ENCODE data around the gene CST9. TPM values are rescaled to one million over a fixed set of nuclear protein-coding genes. Genes with fewer than 3 reads are reported as not detected.

Gene CST9
- total RNA-seq, 3 donors from 2014 or later (not counting 1 experiment from before 2014, with no cell fraction given) = not detected

DNA sequence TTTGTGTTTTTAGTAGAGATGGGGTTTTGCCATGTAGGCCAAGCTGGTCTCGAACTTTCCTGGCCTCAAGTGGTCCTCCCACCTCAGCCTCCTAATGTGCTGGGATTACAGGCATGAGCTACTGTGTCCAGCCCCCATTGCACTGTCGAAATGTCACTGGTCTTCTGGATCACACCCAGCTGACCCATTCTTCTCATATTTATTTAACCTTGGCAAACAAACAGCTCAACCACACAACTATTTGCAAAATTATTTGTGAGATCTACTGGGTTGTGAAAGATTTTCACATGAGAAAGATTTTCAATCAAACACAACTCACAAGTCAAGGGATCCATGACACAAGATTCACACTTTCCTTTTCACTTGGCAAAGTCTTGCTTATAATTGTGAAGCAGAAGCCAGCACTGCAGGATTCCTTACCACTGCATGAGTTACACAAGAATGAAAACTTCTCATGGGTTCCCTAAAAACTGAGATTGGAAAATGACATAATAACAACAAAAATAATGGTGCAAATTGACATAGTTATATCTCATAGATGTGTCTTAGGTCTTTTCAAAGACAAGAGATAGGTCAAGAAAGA lies 35.4 kb downstream of the CST9 start:
- 79% methylated on average over 2 of the region's 2 CpGs for WGBS (ENCODE audit: insufficient coverage)
- no peaks in the 10 kb centered on the region for H3K9me3 ChIP-seq (ENCODE audit: control insufficient read depth, insufficient read depth, low read length)
- no peaks in the 10 kb centered on the region for H3K36me3 ChIP-seq (ENCODE audit: control insufficient read depth, insufficient read depth, low read length)
- no peak overlapping the region for H3K27ac ChIP-seq (ENCODE audit: low read length)
- Mint-ChIP-seq H3K9me3 (no peaks in the 10 kb centered on the region), H3K27ac (no peak overlapping the region), H3K4me3 (no peak overlapping the region), H3K4me1 (peaks cover 0 to 5% of the 10 kb centered on the region in 2 donors), H3K27me3 (ENCODE audit: low read depth in 2 of 2) (peaks cover 0 to 3% of the 10 kb centered on the region in 2 donors), H3K36me3 (no peaks in the 10 kb centered on the region)
- TF ChIP-seq, protein P1, sequence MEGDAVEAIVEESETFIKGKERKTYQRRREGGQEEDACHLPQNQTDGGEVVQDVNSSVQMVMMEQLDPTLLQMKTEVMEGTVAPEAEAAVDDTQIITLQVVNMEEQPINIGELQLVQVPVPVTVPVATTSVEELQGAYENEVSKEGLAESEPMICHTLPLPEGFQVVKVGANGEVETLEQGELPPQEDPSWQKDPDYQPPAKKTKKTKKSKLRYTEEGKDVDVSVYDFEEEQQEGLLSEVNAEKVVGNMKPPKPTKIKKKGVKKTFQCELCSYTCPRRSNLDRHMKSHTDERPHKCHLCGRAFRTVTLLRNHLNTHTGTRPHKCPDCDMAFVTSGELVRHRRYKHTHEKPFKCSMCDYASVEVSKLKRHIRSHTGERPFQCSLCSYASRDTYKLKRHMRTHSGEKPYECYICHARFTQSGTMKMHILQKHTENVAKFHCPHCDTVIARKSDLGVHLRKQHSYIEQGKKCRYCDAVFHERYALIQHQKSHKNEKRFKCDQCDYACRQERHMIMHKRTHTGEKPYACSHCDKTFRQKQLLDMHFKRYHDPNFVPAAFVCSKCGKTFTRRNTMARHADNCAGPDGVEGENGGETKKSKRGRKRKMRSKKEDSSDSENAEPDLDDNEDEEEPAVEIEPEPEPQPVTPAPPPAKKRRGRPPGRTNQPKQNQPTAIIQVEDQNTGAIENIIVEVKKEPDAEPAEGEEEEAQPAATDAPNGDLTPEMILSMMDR (IDR thresholded peaks at IDR 0.05) = no peak
- no peak overlapping the region for H3K4me3 ChIP-seq (ENCODE audit: low read length)
- intact Hi-C loops (cut with micrococcal nuclease) = no loop called here
- H3K27me3 ChIP-seq (ENCODE audit: control insufficient read depth, insufficient read depth, low read length) = no peaks in the 10 kb centered on the region
- no peak for DNase-seq
- no peak for ATAC-seq
- no peaks in the 10 kb centered on the region for H3K4me1 ChIP-seq (ENCODE audit: control insufficient read depth, insufficient read depth, low read length)

DNA sequence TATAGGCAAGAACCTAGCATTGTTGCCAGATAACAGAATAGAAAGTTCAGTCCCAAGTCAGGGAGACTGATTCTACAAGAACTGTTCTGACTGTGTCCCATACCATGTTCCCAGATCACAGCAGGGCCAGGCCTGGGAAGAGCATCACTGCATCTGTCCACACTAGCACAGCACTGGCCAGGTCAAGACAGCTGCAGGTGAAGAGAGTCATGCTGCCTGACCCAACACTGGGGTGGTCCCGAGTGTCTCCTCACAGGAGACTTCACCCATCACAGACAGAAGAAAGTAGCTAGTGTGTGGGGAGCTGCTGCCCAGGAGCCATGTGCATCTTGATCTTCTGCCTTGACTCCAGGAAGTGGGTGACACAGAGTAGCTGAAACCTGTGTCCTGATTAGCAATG lies 36.1 kb downstream of the CST9 start:
- intact Hi-C loops (cut with micrococcal nuclease) = no loop called here
- no peak for ATAC-seq
- no peaks in the 10 kb centered on the region for H3K27me3 ChIP-seq (ENCODE audit: control insufficient read depth, insufficient read depth, low read length)

DNA sequence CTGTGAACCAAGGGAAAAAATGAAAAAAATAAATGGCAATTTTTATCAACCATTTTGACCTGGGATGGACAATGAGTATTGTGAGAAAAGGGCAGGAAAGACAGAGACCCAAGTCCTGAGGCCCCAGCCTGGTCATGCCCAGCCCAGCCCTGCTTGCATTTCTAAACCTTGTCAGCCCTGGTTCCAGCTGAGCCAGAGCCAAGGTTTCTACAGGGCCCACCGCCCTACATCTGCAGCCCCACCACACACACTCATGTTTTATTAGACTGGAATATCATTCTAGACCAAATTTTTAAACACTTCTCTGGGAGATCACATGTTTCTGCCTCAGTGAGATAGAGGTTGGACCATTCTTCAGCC lies 36.8 kb downstream of the CST9 start:
- TF ChIP-seq, protein P1 (IDR thresholded peaks at IDR 0.05) = no peak
- H3K27ac Mint-ChIP-seq = no peak overlapping the region
- peaks cover 0 to 5% of the 10 kb centered on the region in 2 donors for H3K4me1 Mint-ChIP-seq
- Histone ChIP-seq H3K4me1 (ENCODE audit: control insufficient read depth, insufficient read depth, low read length) (no peaks in the 10 kb centered on the region), H3K4me3 (ENCODE audit: low read length) (no peak overlapping the region), H3K27ac (ENCODE audit: low read length) (no peak overlapping the region), H3K36me3 (ENCODE audit: control insufficient read depth, insufficient read depth, low read length) (no peaks in the 10 kb centered on the region), H3K9me3 (ENCODE audit: control insufficient read depth, insufficient read depth, low read length) (no peaks in the 10 kb centered on the region), H3K27me3 (ENCODE audit: control insufficient read depth, insufficient read depth, low read length) (no peaks in the 10 kb centered on the region)
- no peaks in the 10 kb centered on the region for H3K9me3 Mint-ChIP-seq
- H3K27me3 Mint-ChIP-seq (ENCODE audit: low read depth in 2 of 2) = peaks cover 0 to 3% of the 10 kb centered on the region in 2 donors
- no peaks in the 10 kb centered on the region for H3K36me3 Mint-ChIP-seq
- no peak for DNase-seq
- WGBS (ENCODE audit: insufficient coverage) = 100% methylated on average over 1 of the region's 1 CpG
- intact Hi-C loops (cut with micrococcal nuclease) = no loop called here
- ATAC-seq = no peak
- no peak overlapping the region for H3K4me3 Mint-ChIP-seq

More for the DNA sequence above, 36.1 kb downstream of the CST9 start:
- H3K4me1 Mint-ChIP-seq = peaks cover 0 to 5% of the 10 kb centered on the region in 2 donors
- no peak overlapping the region for H3K27ac ChIP-seq (ENCODE audit: low read length)
- TF ChIP-seq, protein P1 (IDR thresholded peaks at IDR 0.05) = no peak
- no peak overlapping the region for H3K4me3 ChIP-seq (ENCODE audit: low read length)
- H3K36me3 Mint-ChIP-seq = no peaks in the 10 kb centered on the region
- no peak overlapping the region for H3K27ac Mint-ChIP-seq
- WGBS (ENCODE audit: insufficient coverage) = 100% methylated on average over 1 of the region's 1 CpG
- no peaks in the 10 kb centered on the region for H3K36me3 ChIP-seq (ENCODE audit: control insufficient read depth, insufficient read depth, low read length)
- DNase-seq = no peak
- no peak overlapping the region for H3K4me3 Mint-ChIP-seq
- H3K27me3 Mint-ChIP-seq (ENCODE audit: low read depth in 2 of 2) = peaks cover 0 to 3% of the 10 kb centered on the region in 2 donors
- no peaks in the 10 kb centered on the region for H3K9me3 ChIP-seq (ENCODE audit: control insufficient read depth, insufficient read depth, low read length)
- H3K9me3 Mint-ChIP-seq = no peaks in the 10 kb centered on the region
- H3K4me1 ChIP-seq (ENCODE audit: control insufficient read depth, insufficient read depth, low read length) = no peaks in the 10 kb centered on the region
